Activated naive CD4-positive, alpha-beta T cell treated with anti-CD3 and anti-CD28 coated beads, Interleukin-2, amount 10 ng/mL, durations not matched to agents 7 days and 5 days (primary cell): ENCODE results near the gene MED19.

Experiments
- CTCF ChIA-PET: fragments of 350-600 bp; sonication (Branson Sonifier 250); formaldehyde crosslinking; loops from one replicate; lab custom pipeline; 2021; ENCODE audit warnings: antibody characterized with exemption; lab: Charles Lee
- DNase-seq: peaks from one replicate; pipeline ENCODE4 v3.0.0-alpha.2; 2020
- H3K27ac Mint-ChIP-seq: one replicate; pipeline ENCODE4 v1.8.0; 2021; ENCODE audit warnings: mild to moderate bottlenecking, moderate library complexity, mixed read lengths
- H3K27me3 Mint-ChIP-seq: one replicate; pipeline ENCODE4 v1.8.0; 2021; ENCODE audit warnings: mild to moderate bottlenecking, mixed read lengths
- H3K36me3 Mint-ChIP-seq: one replicate; pipeline ENCODE4 v1.8.0; 2021; ENCODE audit warnings: mixed read lengths
- H3K4me1 Mint-ChIP-seq: one replicate; pipeline ENCODE4 v1.8.0; 2021; ENCODE audit warnings: mixed read lengths
- H3K4me3 Mint-ChIP-seq: one replicate; pipeline ENCODE4 v1.8.0; 2021; ENCODE audit warnings: mild to moderate bottlenecking, moderate library complexity, mixed read lengths
- H3K9me3 Mint-ChIP-seq: one replicate; pipeline ENCODE4 v1.8.0; 2021; ENCODE audit warnings: mixed read lengths

The MED19 gene

GRCh38 chr11:57711414-57712255 is at the start of gene MED19:
MED19 (minus strand) TSS chr11:57712215; CDS start chr11:57712179, 36 bp downstream.
- H3K36me3 Mint-ChIP-seq = peaks cover 14% of the 10 kb centered on the region
- H3K9me3 Mint-ChIP-seq = no peaks in the 10 kb centered on the region
- H3K4me1 Mint-ChIP-seq = peaks cover 44% of the 10 kb centered on the region
- CTCF ChIA-PET = no interaction called here
- no peaks in the 10 kb centered on the region for H3K27me3 Mint-ChIP-seq
- DNase-seq = peak; percentile 88
- H3K4me3 Mint-ChIP-seq = peak within 1 kb of the TSS; percentile 95
- H3K27ac Mint-ChIP-seq = peak within 1 kb of the TSS; percentile 95

GRCh38 chr11:57758174-57758573 is 46.2 kb upstream of the MED19 start:
- Mint-ChIP-seq H3K9me3 (no peaks in the 10 kb centered on the region), H3K4me3 (no peak overlapping the region), H3K27me3 (peaks cover 14% of the 10 kb centered on the region), H3K4me1 (peaks cover 11% of the 10 kb centered on the region), H3K36me3 (no peaks in the 10 kb centered on the region), H3K27ac (no peak overlapping the region)
- CTCF ChIA-PET = interaction anchor here (1.7 to 6.4 kb wide), 2 partner anchors 10 to 43 kb away, joined by 5 to 43 read pairs; no protein-coding TSS in a partner anchor
- no peak for DNase-seq

- Mint-ChIP-seq H3K36me3 (peaks cover 9% of the 10 kb centered on the region), H3K4me1 (peaks cover 6% of the 10 kb centered on the region), H3K9me3 (no peaks in the 10 kb centered on the region), H3K27ac (no peak overlapping the region), H3K27me3 (peaks cover 3% of the 10 kb centered on the region), H3K4me3 (no peak overlapping the region)
- CTCF ChIA-PET = interaction anchor here (0.7 to 2.2 kb wide), 2 partner anchors 42 to 49 kb away, joined by 4 to 41 read pairs; no protein-coding TSS in a partner anchor
- DNase-seq = no peak
Measured at GRCh38 chr11:57752954-57753353, 40.9 kb upstream of the MED19 start.

- DNase-seq = peak; percentile 28
- Mint-ChIP-seq H3K4me1 (peaks cover 11% of the 10 kb centered on the region), H3K27me3 (peaks cover 3% of the 10 kb centered on the region), H3K4me3 (no peak within 1 kb of the TSS), H3K27ac (peak within 1 kb of the TSS; percentile 52), H3K9me3 (no peaks in the 10 kb centered on the region), H3K36me3 (peaks cover 14% of the 10 kb centered on the region)
- CTCF ChIA-PET = interaction anchor here (0.6 to 2.2 kb wide), 10 partner anchors 10 to 293 kb away, joined by 3 to 41 read pairs (median 4); partner anchors contain the start of genes CTNND1, SELENOH and UBE2L6
Measured at GRCh38 chr11:57751676-57752253, 39.8 kb upstream of the MED19 start, which contains the start of gene BTBD18. BTBD18 (minus strand) TSS chr11:57751819; CDS start chr11:57751188, 631 bp downstream.

- H3K4me1 Mint-ChIP-seq = peaks cover 11% of the 10 kb centered on the region
- no peak for DNase-seq
- no peaks in the 10 kb centered on the region for H3K9me3 Mint-ChIP-seq
- no peak overlapping the region for H3K4me3 Mint-ChIP-seq
- CTCF ChIA-PET = interaction anchor here (0.8 to 2.2 kb wide), 10 partner anchors 10 to 292 kb away, joined by 3 to 41 read pairs (median 4); partner anchors contain the start of genes CTNND1, SELENOH and UBE2L6
- H3K36me3 Mint-ChIP-seq = peaks cover 15% of the 10 kb centered on the region
- H3K27ac Mint-ChIP-seq = no peak overlapping the region
- H3K27me3 Mint-ChIP-seq = peaks cover 3% of the 10 kb centered on the region
Measured at GRCh38 chr11:57751176-57751575, 39.2 kb upstream of the MED19 start.

- no peak for DNase-seq
- H3K27me3 Mint-ChIP-seq = no peaks in the 10 kb centered on the region
- no peaks in the 10 kb centered on the region for H3K9me3 Mint-ChIP-seq
- peaks cover 46% of the 10 kb centered on the region for H3K36me3 Mint-ChIP-seq
- peaks cover 38% of the 10 kb centered on the region for H3K4me1 Mint-ChIP-seq
- no peak overlapping the region for H3K4me3 Mint-ChIP-seq
- peak overlapping the region; percentile 16 for H3K27ac Mint-ChIP-seq
- CTCF ChIA-PET = interaction anchor here (3.3 kb wide), 1 partner anchor 54 kb away, joined by 15 read pairs; no protein-coding TSS in a partner anchor
Measured at GRCh38 chr11:57746920-57747319, 34.9 kb upstream of the MED19 start.

GRCh38 chr11:57745206-57745605 is 33.2 kb upstream of the MED19 start:
- H3K9me3 Mint-ChIP-seq = no peaks in the 10 kb centered on the region
- H3K27me3 Mint-ChIP-seq = no peaks in the 10 kb centered on the region
- no peak overlapping the region for H3K4me3 Mint-ChIP-seq
- H3K27ac Mint-ChIP-seq = peak overlapping the region; percentile 24
- peaks cover 45% of the 10 kb centered on the region for H3K4me1 Mint-ChIP-seq
- H3K36me3 Mint-ChIP-seq = peaks cover 56% of the 10 kb centered on the region
- CTCF ChIA-PET = interaction anchor here (1.1 to 2.9 kb wide), 2 partner anchors 14 to 56 kb away, joined by 3 to 19 read pairs; no protein-coding TSS in a partner anchor
- DNase-seq = no peak

- peaks cover 51% of the 10 kb centered on the region for H3K4me1 Mint-ChIP-seq
- CTCF ChIA-PET = interaction anchor here (0.6 to 2.9 kb wide), 2 partner anchors 57 to 286 kb away, joined by 3 to 19 read pairs; no protein-coding TSS in a partner anchor
Measured at GRCh38 chr11:57744357-57744756, 32.3 kb upstream of the MED19 start.

GRCh38 chr11:57742087-57742452 is 30.1 kb upstream of the MED19 start:
- no peaks in the 10 kb centered on the region for H3K9me3 Mint-ChIP-seq
- H3K36me3 Mint-ChIP-seq = peaks cover 61% of the 10 kb centered on the region
- peak overlapping the region; percentile 98 for H3K27ac Mint-ChIP-seq
- peaks cover 49% of the 10 kb centered on the region for H3K4me1 Mint-ChIP-seq
- peak overlapping the region; percentile 96 for H3K4me3 Mint-ChIP-seq
- CTCF ChIA-PET = interaction anchor here (1.0 to 3.4 kb wide), 3 partner anchors 9 to 58 kb away, joined by 4 to 22 read pairs (median 5); partner anchors contain the start of gene BTBD18
- no peaks in the 10 kb centered on the region for H3K27me3 Mint-ChIP-seq
- no peak for DNase-seq

More at GRCh38 chr11:57744357-57744756, 32.3 kb upstream of the MED19 start:
- DNase-seq = no peak
- Mint-ChIP-seq H3K4me3 (no peak overlapping the region), H3K27me3 (no peaks in the 10 kb centered on the region), H3K27ac (no peak overlapping the region), H3K36me3 (peaks cover 59% of the 10 kb centered on the region), H3K9me3 (no peaks in the 10 kb centered on the region)

- CTCF ChIA-PET = interaction anchor here (1.0 to 3.4 kb wide), 3 partner anchors 10 to 58 kb away, joined by 4 to 22 read pairs (median 5); partner anchors contain the start of gene BTBD18
- Mint-ChIP-seq H3K27ac (peak within 1 kb of the TSS; percentile 98), H3K9me3 (no peaks in the 10 kb centered on the region), H3K4me3 (peak within 1 kb of the TSS; percentile 96), H3K27me3 (no peaks in the 10 kb centered on the region), H3K4me1 (peaks cover 45% of the 10 kb centered on the region), H3K36me3 (peaks cover 58% of the 10 kb centered on the region)
- peak; percentile 98 for DNase-seq
Measured at GRCh38 chr11:57741132-57742086, 29.4 kb upstream of the MED19 start, which contains the start of gene SELENOH. SELENOH (plus strand) TSS chr11:57741491; CDS start chr11:57741596, 105 bp downstream.

- H3K27me3 Mint-ChIP-seq = no peaks in the 10 kb centered on the region
- H3K4me1 Mint-ChIP-seq = peaks cover 24% of the 10 kb centered on the region
- CTCF ChIA-PET = interaction anchor here (0.6 to 2.3 kb wide), 2 partner anchors 38 to 65 kb away, joined by 3 to 8 read pairs; no protein-coding TSS in a partner anchor
- H3K27ac Mint-ChIP-seq = peak overlapping the region; percentile 22
- H3K9me3 Mint-ChIP-seq = no peaks in the 10 kb centered on the region
- H3K4me3 Mint-ChIP-seq = no peak overlapping the region
- DNase-seq = no peak
- peaks cover 30% of the 10 kb centered on the region for H3K36me3 Mint-ChIP-seq
Measured at GRCh38 chr11:57735619-57736298, 23.7 kb upstream of the MED19 start.

GRCh38 chr11:57732661-57733060 is 20.6 kb upstream of the MED19 start:
- no peak for DNase-seq
- Mint-ChIP-seq H3K36me3 (peaks cover 16% of the 10 kb centered on the region), H3K27ac (no peak overlapping the region), H3K4me3 (no peak overlapping the region), H3K4me1 (peaks cover 14% of the 10 kb centered on the region), H3K9me3 (no peaks in the 10 kb centered on the region), H3K27me3 (no peaks in the 10 kb centered on the region)
- CTCF ChIA-PET = interaction anchor here (0.7 kb wide), 1 partner anchor 784 kb away, joined by 3 read pairs; no protein-coding TSS in a partner anchor
